SK-N-MC (cell line): ENCODE data around the gene USH2A.

Experiments
- DNase-seq: peaks from one replicate; pipeline ENCODE4 v3.0.0-alpha.2; 2011; ENCODE audit warnings: low read depth, low spot score
- H3K27ac ChIP-seq: fragments of 200-600 bp; sonication (generic); 2 replicates; pipeline ENCODE4 v1.5.1; 2016; ENCODE audit warnings: mixed run types
- H3K36me3 ChIP-seq: fragments of 200-600 bp; sonication (generic); 2 replicates; pipeline ENCODE4 v1.6.1; 2017; ENCODE audit warnings: antibody characterized with exemption, low read length, mixed read lengths; ENCODE audit not compliant: insufficient read depth
- H3K4me3 ChIP-seq: fragments of 200-600 bp; sonication (generic); 2 replicates; pipeline ENCODE4 v1.5.1; 2016
- H3K9ac ChIP-seq: fragments of 200-600 bp; sonication (generic); 2 replicates; pipeline ENCODE4 v1.8.0; 2017; ENCODE audit warnings: mixed run types, mixed read lengths; ENCODE audit not compliant: insufficient read length
- H3K9me3 ChIP-seq: fragments of 200-600 bp; sonication (generic); 2 replicates; pipeline ENCODE4 v1.6.1; 2017; ENCODE audit warnings: low read depth, mild to moderate bottlenecking, antibody characterized with exemption, low read length, moderate library complexity, mixed read lengths
- EZH2 ChIP-seq: fragments of 200-600 bp; sonication (generic); IDR thresholded peaks from one replicate; pipeline ENCODE4 v1.6.1; 2017; ENCODE audit warnings: antibody characterized with exemption
- FOXP2 ChIP-seq: optimal IDR thresholded peaks from 2 replicates; pipeline ENCODE3; 2011; ENCODE audit warnings: mild to moderate bottlenecking, moderate library complexity; ENCODE audit not compliant: insufficient read depth; ENCODE audit errors: extremely low read length, control extremely low read depth
- POLR2AphosphoS5 ChIP-seq: IDR thresholded peaks from 2 replicates; pipeline ENCODE4 v1.6.1; 2012; ENCODE audit warnings: mild to moderate bottlenecking, low read depth, low read length, borderline replicate concordance

The USH2A gene

DNA sequence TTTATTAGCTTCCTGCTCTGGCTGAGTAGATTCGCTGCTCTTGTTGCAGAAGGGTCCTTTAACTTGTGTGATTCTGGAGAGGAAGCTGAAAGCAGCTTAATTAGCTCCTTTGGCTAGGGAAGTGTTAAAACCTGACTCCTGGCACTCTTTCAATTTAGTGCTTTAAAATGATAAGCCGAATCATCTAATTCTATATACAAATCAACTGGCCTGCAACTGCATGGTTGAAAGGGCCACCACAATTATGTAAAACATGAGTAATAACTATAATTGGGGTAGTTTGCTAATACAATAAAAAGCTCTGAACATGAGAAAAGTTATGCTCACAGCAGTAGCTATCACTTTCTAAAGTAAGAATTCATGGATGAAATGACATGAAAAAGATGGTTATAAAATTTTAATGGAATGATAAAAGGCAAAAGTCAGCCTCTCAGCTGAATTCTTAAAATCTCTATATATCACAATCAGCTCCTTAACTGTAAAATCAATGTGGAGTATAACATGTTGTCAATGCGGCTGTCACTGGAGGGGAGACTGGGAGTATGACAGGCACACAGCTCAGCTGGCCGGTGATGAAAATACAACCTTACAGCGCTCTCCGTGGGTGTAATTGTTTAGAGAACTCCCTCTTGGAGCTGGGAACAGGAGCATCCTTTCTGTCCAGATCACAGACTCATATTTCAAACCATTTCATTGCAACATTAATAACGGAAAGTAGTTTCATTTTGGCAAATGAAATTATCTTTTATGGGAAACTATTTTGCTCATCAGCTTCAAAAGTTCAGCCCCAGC lies 531.8 kb downstream of the USH2A start:
- Histone ChIP-seq H3K27ac (no peak overlapping the region), H3K36me3 (no peaks in the 10 kb centered on the region), H3K4me3 (no peak overlapping the region), H3K9ac (no peak overlapping the region), H3K9me3 (no peaks in the 10 kb centered on the region)
- DNase-seq = peak; percentile 26
- TF ChIP-seq EZH2 (no peak), POLR2AphosphoS5 (peak; percentile 22; the same call in 1 of the 2 replicates)

DNA sequence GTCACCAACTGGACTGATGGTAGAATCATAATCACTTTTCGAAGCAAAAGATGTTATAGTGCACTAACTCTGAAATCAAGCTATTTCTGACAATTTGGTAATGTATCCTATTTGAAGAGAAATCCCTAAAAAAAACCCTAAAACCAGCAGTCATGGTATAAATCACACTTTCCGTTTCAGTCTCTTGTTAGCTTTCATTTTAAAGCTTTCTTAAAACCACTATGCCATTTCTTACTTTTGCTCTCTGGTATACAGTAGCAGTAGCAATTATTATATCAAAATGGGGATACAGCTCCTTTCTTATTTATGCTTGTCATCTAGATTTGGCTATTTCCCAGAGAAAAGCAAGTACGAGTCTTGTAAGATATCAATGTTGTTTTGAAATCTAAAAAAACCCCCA lies 532.8 kb downstream of the USH2A start:
- Histone ChIP-seq H3K36me3 (no peaks in the 10 kb centered on the region), H3K27ac (no peak overlapping the region), H3K4me3 (peak overlapping the region; percentile 27), H3K9me3 (no peaks in the 10 kb centered on the region), H3K9ac (no peak overlapping the region)
- DNase-seq = no peak
- TF ChIP-seq POLR2AphosphoS5 = no peak

DNA sequence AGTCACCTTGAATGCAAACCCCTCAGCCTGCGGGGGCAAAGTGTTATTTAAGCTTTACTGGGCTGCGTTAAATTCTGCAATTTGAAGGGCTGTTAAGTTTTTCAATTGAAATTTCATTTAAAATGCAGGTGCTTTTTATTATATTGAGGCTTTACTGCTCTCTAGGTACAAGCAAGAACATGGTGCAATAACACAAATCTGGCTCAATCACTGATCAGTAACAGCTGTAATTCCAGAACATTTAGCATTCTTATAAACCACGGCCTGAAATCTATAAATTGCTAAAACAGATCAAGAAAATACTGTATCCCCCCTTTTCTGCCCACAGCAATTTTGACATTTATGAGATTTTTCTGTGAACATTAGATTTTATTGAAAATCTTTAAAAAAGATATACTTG lies 533.4 kb downstream of the USH2A start:
- DNase-seq = no peak
- H3K9me3 ChIP-seq = no peaks in the 10 kb centered on the region
- H3K9ac ChIP-seq = no peak overlapping the region
- TF ChIP-seq POLR2AphosphoS5 (no peak), EZH2 (no peak), FOXP2 (no peak)
- no peak overlapping the region for H3K27ac ChIP-seq
- no peaks in the 10 kb centered on the region for H3K36me3 ChIP-seq
- peak overlapping the region; percentile 27 for H3K4me3 ChIP-seq

DNA sequence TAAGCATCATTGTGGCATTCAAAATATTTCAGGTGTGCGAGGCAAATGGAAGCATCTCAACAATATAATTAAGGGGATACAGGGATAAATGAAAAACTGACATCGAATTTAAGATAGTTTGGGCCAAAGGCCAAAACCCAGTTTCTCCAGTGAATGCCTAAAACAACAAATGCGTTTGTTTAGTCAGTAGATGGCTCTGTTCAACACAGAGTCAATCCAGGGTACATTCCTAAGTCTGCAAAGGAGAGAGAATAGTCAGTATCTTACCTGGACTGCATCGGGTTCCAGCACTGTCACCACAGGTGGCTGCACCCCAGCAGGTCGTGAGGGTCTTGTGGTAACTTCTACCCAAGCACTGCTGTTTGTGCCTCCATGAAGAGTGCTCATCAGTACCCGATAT lies 535.1 kb downstream of the USH2A start:
- Histone ChIP-seq H3K9me3 (no peaks in the 10 kb centered on the region), H3K36me3 (no peaks in the 10 kb centered on the region), H3K9ac (no peak overlapping the region), H3K27ac (no peak overlapping the region), H3K4me3 (no peak overlapping the region)
- no peak for DNase-seq
- TF ChIP-seq POLR2AphosphoS5 (no peak), EZH2 (no peak), FOXP2 (no peak)

DNA sequence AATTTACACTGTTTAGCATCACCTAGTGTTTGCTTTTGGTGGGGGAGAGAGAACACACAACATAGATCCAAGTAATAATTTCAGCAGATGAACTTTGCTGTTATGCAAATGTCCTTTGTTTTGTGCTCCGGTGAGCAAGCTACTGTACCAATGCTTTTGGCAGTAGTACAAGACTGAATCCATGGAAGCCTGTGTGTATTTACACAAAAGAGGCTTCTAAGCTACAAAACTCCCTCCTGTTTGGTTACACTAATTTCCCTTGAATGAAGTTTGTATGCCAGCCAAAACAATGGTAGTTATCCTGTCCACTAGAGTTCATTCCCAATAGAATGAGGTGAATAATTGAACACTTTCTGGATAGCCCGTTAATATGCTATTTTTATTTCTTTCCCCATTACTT lies 535.6 kb downstream of the USH2A start:
- H3K4me3 ChIP-seq = no peak overlapping the region
- no peak overlapping the region for H3K27ac ChIP-seq
- H3K9ac ChIP-seq = no peak overlapping the region
- H3K36me3 ChIP-seq = no peaks in the 10 kb centered on the region
- no peaks in the 10 kb centered on the region for H3K9me3 ChIP-seq
- no peak for TF ChIP-seq POLR2AphosphoS5
- no peak for TF ChIP-seq FOXP2
- TF ChIP-seq EZH2 = no peak
- DNase-seq = no peak

DNA sequence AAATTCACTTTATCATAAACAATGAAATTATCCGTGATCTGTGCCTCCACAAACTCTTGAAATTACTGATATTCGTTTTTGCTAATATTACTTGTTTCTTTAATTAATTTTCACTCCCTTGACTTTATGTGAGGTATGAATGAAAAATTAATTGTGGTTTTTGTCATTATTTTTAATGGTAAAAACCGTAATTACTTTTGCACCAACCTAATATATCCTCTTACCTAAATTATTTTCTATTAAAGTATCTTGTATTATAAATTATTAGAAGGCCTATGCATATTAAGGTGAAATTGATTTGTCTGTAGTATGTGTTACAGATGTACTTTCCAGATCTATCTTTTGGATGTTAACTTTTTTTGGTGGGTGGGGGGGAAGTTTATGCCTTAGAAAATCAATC lies 540.2 kb downstream of the USH2A start:
- H3K4me3 ChIP-seq = no peak overlapping the region
- no peak for DNase-seq
- no peak overlapping the region for H3K27ac ChIP-seq
- no peaks in the 10 kb centered on the region for H3K36me3 ChIP-seq
- no peaks in the 10 kb centered on the region for H3K9me3 ChIP-seq
- no peak for TF ChIP-seq POLR2AphosphoS5
- no peak for TF ChIP-seq EZH2
- no peak for TF ChIP-seq FOXP2
- no peak overlapping the region for H3K9ac ChIP-seq

DNA sequence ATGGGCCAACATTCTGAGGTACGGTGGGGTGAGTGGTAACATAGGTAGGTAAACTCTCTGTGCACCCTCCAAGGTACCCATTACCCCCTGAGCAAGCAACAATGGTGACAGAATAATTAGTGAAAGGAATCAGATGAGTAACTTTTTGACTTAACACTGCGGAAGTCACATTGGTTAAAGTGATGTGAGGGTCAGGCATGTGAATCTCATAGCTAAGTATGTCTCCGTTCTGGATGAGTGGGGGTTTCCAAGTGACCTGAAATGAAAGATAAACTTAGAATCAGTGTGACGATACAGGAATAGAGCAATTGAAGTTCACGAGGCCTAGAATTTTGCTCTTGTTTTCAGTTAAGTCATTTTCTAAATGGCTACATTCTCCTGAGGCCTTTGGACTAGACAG lies 544.4 kb downstream of the USH2A start:
- Histone ChIP-seq H3K4me3 (no peak overlapping the region), H3K9ac (no peak overlapping the region), H3K27ac (no peak overlapping the region), H3K9me3 (no peaks in the 10 kb centered on the region), H3K36me3 (no peaks in the 10 kb centered on the region)
- DNase-seq = no peak
- TF ChIP-seq POLR2AphosphoS5 (no peak), FOXP2 (no peak), EZH2 (no peak)

DNA sequence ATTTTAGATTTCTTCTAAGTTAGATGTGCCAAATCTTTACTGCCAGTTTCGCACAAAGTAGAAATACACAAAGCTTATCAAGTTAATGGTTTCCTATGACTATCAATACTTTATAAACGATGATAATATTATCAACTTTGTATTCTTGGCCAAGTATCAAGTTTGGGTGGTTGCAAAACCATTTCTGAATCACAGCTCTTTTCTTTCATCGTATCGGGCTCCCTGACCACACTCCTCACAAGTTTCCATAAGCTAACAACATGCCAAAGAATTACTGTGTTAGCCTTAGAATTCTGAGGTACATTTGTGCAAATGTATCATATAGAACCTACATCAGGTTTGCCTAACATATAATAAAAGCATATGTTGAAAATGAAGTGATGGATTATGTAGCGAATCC lies 545.1 kb downstream of the USH2A start:
- H3K9me3 ChIP-seq = no peaks in the 10 kb centered on the region
- H3K4me3 ChIP-seq = no peak overlapping the region
- DNase-seq = no peak
- H3K27ac ChIP-seq = no peak overlapping the region
- no peak for TF ChIP-seq EZH2
- no peak for TF ChIP-seq POLR2AphosphoS5
- TF ChIP-seq FOXP2 = no peak
- H3K36me3 ChIP-seq = no peaks in the 10 kb centered on the region
- H3K9ac ChIP-seq = no peak overlapping the region

DNA sequence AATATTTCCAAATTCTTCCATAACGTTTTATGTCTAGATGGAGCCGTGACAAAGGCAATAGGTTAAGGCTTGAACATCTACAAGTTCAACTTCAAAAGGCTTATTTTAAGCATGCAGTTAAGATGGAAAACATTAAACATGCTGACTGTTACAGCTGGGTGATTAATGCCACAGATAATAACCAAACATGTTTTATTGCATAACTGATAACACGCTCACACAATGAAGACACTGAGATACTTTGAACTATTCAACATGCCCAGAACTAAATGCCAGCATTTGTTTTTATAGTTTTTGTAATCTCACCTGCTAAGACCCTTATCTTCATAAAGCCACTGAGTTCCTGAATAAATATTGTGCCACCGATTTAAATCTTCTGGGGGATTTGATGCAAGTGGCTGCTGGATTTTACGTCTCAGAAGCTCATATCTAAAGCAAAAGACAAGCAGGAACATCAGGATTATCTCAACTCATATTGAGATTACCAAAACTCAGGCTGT lies 545.7 kb downstream of the USH2A start:
- Histone ChIP-seq H3K9ac (no peak overlapping the region), H3K36me3 (no peaks in the 10 kb centered on the region), H3K27ac (no peak overlapping the region), H3K9me3 (no peaks in the 10 kb centered on the region), H3K4me3 (no peak overlapping the region)
- TF ChIP-seq EZH2 (no peak), FOXP2 (no peak), POLR2AphosphoS5 (no peak)
- DNase-seq = no peak
